ENCODE data around the gene CEP131.

Gene CEP131

DNA sequence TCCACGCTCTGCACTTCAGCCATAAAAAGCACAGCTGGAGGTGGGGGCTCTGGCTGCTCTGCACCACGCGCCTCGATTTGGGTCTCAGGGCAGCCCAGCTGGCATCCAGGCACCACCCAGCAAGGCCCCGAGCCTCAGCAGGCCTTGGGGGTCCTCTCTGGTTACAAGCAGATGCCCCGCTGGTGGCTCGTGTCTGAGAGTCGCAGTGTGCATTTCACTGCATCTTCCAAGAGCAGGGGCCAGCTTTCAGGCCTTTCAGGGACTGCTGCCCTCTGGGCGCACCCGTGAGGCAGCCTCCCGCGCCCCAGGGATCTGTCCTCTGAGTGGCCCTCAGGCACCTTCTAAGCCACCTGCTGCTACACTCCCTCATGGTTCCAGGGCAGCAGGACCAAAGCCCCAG lies 41.9 kb upstream of the CEP131 start:
- TF ChIP-seq SIN3A (IDR thresholded peaks at IDR 0.05; ENCODE audit: borderline replicate concordance, insufficient read depth, low read length), result no peak
- TF ChIP-seq FOXP2 (optimal IDR thresholded peaks at IDR 0.05; ENCODE audit: borderline replicate concordance, extremely low read depth, extremely low read length, insufficient read depth), result no peak
- TF ChIP-seq, protein P1, sequence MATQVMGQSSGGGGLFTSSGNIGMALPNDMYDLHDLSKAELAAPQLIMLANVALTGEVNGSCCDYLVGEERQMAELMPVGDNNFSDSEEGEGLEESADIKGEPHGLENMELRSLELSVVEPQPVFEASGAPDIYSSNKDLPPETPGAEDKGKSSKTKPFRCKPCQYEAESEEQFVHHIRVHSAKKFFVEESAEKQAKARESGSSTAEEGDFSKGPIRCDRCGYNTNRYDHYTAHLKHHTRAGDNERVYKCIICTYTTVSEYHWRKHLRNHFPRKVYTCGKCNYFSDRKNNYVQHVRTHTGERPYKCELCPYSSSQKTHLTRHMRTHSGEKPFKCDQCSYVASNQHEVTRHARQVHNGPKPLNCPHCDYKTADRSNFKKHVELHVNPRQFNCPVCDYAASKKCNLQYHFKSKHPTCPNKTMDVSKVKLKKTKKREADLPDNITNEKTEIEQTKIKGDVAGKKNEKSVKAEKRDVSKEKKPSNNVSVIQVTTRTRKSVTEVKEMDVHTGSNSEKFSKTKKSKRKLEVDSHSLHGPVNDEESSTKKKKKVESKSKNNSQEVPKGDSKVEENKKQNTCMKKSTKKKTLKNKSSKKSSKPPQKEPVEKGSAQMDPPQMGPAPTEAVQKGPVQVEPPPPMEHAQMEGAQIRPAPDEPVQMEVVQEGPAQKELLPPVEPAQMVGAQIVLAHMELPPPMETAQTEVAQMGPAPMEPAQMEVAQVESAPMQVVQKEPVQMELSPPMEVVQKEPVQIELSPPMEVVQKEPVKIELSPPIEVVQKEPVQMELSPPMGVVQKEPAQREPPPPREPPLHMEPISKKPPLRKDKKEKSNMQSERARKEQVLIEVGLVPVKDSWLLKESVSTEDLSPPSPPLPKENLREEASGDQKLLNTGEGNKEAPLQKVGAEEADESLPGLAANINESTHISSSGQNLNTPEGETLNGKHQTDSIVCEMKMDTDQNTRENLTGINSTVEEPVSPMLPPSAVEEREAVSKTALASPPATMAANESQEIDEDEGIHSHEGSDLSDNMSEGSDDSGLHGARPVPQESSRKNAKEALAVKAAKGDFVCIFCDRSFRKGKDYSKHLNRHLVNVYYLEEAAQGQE (IDR thresholded peaks at IDR 0.05; ENCODE audit: insufficient read depth in 1 of 2, low read depth in 2 of 2, low read length in 2 of 2), result no peak
- TF ChIP-seq TAF1 (IDR thresholded peaks at IDR 0.05; ENCODE audit: borderline replicate concordance, insufficient read depth, low read length), result no peak

DNA sequence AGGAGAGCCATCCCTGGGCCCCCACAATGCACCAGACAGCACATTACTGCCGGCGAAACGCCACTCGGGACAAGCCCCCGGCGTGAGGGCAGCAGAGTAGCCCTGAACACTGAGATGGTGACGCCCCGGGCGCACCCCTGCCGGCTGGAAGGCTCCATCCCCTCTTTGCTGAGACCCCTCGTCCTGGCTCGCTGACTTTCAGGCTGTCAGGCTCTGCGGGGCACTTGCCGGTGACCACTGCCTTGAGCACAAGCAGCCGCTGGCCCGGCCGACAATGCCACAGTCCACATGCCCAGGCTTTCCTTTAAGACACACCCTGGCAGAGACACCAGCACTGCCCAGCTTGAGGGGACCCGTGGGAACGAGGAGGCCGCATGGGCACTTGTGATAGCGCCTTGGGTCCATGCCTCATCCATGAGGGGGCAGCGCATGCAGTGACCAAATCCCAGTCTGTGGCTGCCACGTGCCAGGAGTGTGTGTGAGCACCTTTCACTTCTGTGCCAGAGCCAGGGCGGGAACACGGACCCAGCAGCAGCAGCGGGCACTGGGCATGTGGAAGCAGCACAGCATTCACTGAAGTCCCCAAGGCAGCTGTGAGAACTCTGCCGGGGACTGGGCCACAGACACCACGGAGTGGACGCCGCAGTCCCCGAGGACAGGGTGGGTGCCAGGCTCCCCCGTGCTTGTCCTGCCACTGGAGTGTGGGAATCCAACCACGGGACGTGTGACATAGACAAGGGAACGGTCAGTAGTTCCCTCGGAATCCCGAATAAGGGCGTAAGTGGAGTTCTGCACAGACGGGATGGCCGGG lies 40.8 kb upstream of the CEP131 start:
- TF ChIP-seq POLR2AphosphoS5 (IDR thresholded peaks at IDR 0.05; ENCODE audit: low read depth, low read length) (no peak), FOXP2 (optimal IDR thresholded peaks at IDR 0.05; ENCODE audit: borderline replicate concordance, extremely low read depth, extremely low read length, insufficient read depth) (no peak), SIN3A (IDR thresholded peaks at IDR 0.05; ENCODE audit: borderline replicate concordance, insufficient read depth, low read length) (no peak), TAF1 (IDR thresholded peaks at IDR 0.05; ENCODE audit: borderline replicate concordance, insufficient read depth, low read length) (no peak)
- TF ChIP-seq, protein P1 (IDR thresholded peaks at IDR 0.05; ENCODE audit: insufficient read depth in 1 of 2, low read depth in 2 of 2, low read length in 2 of 2), result no peak

DNA sequence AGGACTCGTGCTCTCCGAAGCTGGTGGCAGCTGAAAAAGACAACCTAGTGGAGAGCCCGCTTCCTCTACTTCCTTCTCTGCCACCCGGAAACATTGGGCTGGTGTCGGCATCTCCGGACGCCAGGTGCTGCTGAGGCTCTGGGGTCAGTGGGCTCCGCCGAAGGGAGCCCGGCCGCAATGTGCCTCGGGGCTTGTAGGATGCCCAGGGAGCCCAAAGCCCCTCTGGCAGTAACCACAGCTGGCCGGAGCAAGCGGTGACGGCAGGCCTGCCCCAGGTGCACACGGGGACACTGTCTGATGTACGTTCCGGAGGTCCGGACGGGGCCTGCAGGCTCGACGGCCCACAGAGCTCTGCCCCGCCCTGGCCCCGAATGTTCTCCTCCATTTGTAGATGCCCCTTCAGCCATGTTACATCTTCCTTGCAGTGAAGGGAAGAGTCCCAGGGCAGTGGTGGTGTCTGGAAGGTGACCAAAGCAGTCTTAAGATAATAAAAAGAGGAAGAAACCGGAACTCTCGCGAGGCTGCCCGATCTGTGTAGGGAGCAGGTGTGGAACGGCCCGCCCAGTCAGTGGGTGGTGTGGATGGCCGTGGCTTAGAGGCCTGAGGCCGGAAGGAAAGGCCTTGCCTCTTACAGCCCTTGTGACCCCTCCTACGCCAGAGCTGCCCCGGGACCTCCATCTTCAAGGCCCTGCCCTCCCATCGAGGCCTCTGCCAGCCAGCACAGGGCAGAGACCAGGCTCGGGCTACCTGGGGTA lies 39.0 kb upstream of the CEP131 start:
- TF ChIP-seq, protein P1 (IDR thresholded peaks at IDR 0.05; ENCODE audit: insufficient read depth in 1 of 2, low read depth in 2 of 2, low read length in 2 of 2), result no peak
- TF ChIP-seq TAF1 (IDR thresholded peaks at IDR 0.05; ENCODE audit: borderline replicate concordance, insufficient read depth, low read length) (no peak), POLR2AphosphoS5 (IDR thresholded peaks at IDR 0.05; ENCODE audit: low read depth, low read length) (no peak), SIN3A (IDR thresholded peaks at IDR 0.05; ENCODE audit: borderline replicate concordance, insufficient read depth, low read length) (no peak), FOXP2 (optimal IDR thresholded peaks at IDR 0.05; ENCODE audit: borderline replicate concordance, extremely low read depth, extremely low read length, insufficient read depth) (no peak)

DNA sequence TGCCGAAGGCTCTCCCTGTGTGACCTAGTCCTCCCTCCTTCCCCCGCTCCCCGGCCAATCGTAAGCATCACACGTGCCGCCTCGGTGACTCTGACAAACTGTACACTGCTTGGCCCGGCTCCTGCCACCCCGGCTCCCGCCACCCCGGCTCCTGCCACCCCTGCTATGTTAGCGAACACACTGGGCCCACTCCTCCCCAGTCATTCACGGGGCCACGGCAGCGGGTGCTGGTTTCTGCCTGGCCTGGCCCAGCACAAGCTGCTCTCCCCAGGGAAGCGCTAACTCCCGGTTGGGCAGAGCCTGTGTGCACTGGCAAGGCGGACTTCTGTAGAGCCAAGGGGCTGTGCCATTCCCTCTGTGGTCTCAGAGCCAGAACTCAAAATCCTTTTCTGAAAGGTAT lies 38.3 kb upstream of the CEP131 start:
- TF ChIP-seq POLR2AphosphoS5 (IDR thresholded peaks at IDR 0.05; ENCODE audit: low read depth, low read length), result no peak
- no peak for TF ChIP-seq SIN3A (IDR thresholded peaks at IDR 0.05; ENCODE audit: borderline replicate concordance, insufficient read depth, low read length)
- no peak for TF ChIP-seq TAF1 (IDR thresholded peaks at IDR 0.05; ENCODE audit: borderline replicate concordance, insufficient read depth, low read length)

DNA sequence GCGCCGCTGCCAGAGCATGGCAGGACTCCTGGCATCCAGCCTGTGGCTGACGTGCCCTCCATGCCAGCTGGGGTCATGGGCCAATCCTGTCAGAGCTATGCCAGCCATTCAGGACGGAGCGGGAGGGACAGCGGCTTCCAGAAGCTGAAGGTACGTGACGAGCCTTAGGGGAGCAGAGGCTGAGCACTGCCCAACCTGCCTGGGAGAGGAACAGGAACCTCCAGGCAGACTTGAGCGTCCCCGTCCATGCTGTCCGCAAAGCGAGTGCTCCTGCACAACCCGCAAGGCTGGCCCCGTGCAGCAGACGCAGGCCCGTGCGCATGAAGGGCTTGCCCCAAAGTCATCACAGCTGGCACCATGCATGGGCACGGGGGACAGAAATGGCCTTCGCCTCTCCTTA lies 37.9 kb upstream of the CEP131 start:
- TF ChIP-seq POLR2AphosphoS5 (IDR thresholded peaks at IDR 0.05; ENCODE audit: low read depth, low read length), result no peak
- TF ChIP-seq, protein P1 (IDR thresholded peaks at IDR 0.05; ENCODE audit: insufficient read depth in 1 of 2, low read depth in 2 of 2, low read length in 2 of 2), result no peak
- no peak for TF ChIP-seq SIN3A (IDR thresholded peaks at IDR 0.05; ENCODE audit: borderline replicate concordance, insufficient read depth, low read length)
- no peak for TF ChIP-seq FOXP2 (optimal IDR thresholded peaks at IDR 0.05; ENCODE audit: borderline replicate concordance, extremely low read depth, extremely low read length, insufficient read depth)
- no peak for TF ChIP-seq TAF1 (IDR thresholded peaks at IDR 0.05; ENCODE audit: borderline replicate concordance, insufficient read depth, low read length)

All from PFSK-1 (cell line).